Measurements from ENCODE around the gene IMPG2.

Gene IMPG2

DNA sequence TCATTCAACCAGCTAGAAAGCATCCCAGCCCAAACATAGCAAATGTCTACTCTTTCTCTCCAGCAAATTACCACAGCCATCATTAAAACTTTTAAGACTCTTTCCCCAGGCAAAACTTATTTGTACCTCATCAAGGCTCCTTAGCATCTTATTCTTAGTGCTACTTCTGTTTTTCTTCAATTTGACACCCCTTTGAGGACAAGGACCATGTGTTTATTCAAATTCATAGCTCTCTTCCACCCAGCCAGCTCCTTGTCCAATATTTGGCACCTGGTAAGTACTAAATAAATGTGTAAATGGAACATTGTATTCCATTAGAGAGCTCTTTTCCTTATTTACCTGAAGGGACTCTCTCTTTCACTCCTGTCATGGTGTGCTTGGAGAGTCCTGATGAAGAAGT is 89.8 kb downstream of the IMPG2 start:
- no peak for DNase-seq

DNA sequence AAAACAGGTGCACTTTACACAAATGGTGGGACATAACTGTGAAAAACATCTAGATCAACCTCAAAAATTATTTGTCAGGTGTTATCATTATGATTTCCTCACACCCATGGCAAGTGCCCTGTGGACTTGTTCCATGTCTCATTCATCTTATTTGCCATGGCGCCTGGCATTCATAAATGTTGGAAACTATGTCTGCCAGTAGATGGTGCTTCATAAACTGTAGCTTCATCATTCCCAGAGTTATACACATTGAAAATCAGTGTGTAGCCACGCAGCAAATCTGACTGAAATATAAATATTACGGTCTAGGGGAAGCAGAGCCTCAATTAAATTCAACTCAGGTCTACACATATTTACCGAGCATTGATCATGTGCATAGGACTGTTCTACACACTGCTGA is 90.7 kb downstream of the IMPG2 start:
- DNase-seq = no peak

DNA sequence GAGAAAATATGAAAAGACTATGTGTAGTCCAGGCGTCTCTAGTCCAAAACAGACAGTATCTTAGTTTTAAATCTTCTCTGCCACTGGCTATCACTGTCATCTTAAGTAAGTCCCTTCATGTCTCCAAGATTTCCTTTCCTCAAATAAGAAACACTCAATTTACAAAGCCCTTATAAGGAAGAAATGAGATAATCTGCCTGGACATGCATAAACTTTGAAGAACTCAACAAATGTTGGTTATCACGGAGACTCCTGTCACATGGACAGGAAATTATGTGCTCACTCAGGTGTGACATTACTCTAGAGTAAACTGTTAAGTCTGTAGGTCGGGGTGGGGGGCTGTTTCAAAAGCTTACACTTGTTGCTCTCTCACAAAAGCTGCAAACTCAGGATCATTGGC is 91.9 kb downstream of the IMPG2 start:
- DNase-seq = no peak

DNA sequence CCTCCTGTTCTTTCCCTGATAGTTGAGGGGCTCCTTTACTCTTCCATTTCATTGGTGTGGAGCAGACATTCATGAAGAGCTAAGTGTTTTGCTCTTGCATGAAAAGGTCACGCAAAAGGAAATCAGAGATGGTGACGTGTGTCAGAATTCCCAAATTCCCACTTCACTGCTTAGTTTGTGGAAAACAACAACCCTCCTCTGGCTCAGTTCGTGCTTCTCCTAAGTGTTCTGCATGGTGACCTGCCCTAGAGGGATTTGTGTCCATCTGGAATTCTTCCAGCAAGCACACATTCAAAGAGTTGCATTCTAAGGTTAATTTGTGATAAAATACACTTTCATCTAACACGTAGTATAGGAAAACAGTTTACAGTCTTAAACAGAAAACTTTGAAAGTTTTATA is 95.6 kb downstream of the IMPG2 start:
- DNase-seq = no peak

DNA sequence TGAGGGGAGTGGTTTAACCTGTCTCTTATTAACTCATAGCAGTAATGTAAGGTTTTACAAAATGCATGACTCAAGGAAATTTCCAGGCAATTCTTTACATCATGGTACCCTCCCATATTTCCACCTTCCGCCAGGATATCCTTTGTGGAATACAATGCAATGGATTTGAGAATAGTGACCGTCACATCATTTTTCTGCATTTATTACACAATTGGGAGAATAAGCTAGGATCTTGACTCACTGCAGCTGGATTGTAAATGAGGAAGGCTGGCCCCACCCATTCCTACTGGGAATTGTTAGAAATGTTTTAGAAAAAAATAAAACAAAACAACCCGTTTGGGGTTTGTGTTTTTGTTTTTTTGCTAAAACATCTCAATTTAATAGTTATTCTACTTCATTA is 97.4 kb downstream of the IMPG2 start:
- DNase-seq = no peak

DNA sequence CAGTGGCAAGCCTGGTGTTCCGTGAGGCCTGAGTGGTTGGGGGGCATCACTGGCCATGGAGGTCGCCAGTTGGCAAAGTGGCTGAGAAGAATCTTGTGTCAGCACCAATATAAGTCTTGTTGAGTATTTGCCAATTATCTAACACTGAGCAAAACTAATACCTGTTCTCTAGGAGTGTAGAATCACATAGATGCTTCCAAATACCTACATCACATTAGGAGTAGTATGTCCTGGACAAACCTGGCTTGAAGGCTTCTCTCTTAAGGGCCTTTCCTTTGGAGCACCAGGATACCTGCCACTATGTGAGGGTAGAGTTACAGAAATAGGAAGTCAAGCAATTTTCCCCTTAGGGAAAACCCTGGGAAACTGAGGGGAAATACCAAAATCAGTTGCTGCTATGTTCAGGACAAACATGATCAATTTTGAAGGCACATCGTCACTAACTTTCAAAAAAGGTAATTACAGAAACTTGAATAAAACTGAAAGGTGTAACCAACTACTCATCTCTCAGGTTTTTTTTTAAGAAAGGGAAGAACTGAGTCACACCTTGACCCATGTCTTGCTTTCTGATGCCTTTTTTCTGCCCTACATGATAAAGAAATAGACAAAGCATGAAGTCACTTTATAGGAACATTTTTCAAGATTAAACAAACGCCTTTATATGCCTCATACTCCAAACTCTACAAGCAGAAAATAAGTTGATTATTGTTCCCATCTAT is 100.4 kb downstream of the IMPG2 start:
- no peak for DNase-seq

DNA sequence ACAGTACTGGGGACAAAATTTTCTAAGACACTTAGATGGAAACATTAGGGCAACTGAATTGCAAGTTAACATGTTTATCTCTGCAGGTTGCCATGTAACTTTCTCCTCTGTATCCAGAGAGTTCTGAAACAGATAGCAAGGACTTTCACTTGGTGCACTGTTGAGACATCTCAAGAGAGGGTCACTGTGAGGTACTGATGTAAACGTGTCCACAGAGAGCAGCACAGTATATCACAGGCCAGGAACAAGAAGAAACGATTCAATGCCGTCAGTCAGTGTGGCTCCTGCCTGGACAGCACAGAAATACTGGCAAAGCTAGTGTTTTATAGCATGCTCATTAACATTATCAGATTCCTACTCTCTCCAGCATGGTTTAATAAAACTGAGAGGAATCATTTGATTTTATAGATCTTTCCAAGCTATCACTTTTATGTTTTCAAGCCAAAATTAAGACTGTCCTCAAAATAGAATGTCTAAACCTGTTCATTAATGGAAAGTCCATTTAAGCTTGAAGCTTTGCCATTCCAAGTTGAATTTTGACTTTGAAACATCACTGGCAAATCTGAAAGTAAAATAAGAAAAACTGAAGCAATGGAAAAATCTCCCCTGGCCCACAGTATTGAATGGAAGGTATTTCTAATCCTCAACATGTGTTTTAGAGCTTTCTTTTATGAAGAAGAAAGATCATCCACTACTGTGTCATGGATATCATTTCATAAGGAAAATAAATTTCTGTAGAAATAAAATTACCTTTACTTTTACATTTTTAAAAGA is 102.7 kb downstream of the IMPG2 start:
- DNase-seq = no peak

DNA sequence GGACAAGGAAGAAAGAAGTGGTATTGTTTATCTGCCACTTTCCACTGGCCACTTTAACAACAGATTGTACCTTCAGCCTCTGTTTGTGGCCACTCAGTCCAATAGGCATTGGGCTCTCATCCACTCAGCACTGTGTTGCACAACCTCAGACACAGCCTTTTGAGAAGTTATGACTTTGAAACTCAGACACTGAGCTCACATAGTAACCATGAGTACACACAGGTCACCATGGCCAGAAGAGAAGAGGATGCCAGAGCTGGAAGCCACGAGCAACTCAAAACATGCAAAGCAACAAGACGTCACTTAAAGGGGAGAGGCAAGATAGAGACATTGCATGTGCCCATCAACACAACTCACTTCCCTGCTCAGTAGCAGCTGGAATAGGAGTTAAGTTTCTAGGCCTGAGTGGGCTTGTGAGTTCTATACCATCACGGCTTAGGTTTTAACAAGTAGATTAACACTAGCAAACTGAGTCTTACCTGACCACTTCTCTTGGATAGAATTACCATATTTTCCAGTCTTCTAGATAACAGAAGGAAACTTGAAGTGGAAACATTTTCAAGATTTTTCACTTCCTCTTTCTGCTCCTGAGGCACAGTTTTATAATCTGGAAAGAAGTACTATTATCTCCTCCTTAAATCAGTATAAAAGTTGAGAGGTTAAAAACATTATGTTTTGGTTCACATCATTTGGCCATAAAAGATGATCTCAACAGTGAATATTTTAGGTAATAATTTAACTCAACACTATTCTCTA is 103.5 kb downstream of the IMPG2 start:
- DNase-seq = no peak

DNA sequence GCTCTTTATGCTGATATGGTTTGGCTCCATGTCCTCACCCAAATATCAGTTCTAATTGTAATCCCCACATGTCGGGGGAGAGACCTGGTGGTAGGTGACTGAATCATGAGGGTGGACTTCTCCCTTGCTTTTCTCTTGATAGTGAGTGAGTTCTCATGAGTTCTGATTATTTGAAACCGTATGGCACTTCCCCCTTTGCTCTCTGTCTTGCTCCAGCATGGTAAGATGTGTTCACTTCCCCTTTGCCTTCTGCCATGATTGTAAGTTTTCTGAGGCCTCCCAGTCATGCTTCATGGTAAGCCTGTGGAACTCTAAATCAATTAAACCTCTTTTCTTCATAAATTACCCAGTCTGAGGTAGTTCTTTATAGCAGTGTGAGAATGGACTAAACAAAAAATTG is 107.6 kb downstream of the IMPG2 start:
- DNase-seq = no peak

DNA sequence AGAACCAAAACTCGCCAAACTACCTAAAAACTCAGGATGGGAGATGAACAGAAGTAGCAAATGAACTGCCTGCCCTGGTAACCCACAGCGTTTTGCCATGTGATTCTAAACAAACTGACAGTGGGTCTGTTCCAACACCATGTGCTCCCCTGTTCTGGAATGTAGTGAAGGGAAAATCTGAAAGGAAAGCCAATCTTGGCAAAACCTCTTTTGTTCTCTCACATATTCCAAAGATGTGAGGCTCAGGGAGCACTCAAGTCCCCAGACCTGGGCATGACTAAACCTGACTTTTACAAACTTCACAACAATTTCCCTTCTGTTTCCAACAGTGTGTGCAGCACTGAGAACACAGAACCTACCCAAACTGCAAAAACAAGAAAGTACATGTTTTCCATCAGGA is 116.1 kb downstream of the IMPG2 start:
- no peak for DNase-seq

DNA sequence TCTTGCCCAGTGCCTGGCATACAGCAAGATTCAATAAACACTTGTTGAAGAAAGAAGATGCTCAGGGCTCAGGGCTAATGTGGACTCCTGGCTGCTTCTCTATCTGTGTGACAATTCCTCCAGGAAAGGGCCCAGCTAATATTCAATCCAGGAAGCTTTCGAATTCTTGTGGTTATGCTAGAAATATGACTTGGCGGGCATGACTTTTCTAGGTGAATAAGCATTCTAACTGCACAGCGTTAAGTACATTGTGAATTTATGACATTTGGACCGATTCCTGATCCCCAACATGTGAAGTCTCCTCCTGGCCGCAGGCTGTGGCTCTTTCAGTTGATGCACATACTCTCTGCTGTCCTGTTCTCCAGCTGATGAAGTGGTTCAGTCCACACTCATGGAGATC is 117.0 kb downstream of the IMPG2 start:
- DNase-seq = no peak

DNA sequence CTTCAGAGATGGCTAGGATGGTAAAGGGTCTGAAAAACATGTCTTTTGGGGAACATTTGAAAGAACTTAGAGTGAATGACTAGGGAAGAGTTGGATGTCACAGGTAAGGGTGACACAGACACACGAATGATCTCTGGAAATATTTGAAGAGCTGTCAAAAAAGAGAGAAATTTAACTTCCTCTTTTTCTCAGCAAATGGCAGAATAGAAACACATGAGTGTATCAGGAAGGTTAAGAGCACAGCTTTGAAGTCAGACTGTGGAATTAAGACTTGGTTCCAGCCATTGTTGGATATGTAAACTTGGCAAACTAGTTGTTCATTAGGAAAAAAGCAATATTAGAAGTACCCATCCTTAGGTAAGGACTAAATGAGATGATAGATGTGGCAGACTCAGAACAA is 117.7 kb downstream of the IMPG2 start:
- DNase-seq = no peak

DNA sequence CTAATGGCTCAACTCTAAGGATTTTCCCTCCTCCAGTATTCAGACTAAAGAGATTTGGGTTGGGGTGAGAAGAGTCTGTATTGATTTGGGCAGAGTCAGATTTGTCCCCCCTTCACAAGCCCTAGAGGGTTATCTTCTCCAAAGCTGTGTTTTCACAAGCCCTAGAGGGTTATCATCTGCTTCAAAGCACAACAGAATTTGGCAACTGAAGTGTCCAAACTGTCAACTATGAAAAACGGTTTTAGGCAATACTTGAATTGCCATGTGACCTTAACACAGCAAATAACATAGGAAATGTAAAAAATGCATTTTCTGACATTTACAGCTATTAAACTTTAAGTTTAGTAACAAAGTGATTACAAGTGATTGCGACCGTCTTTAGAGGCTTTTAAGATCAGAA is 119.9 kb downstream of the IMPG2 start:
- DNase-seq = no peak

DNA sequence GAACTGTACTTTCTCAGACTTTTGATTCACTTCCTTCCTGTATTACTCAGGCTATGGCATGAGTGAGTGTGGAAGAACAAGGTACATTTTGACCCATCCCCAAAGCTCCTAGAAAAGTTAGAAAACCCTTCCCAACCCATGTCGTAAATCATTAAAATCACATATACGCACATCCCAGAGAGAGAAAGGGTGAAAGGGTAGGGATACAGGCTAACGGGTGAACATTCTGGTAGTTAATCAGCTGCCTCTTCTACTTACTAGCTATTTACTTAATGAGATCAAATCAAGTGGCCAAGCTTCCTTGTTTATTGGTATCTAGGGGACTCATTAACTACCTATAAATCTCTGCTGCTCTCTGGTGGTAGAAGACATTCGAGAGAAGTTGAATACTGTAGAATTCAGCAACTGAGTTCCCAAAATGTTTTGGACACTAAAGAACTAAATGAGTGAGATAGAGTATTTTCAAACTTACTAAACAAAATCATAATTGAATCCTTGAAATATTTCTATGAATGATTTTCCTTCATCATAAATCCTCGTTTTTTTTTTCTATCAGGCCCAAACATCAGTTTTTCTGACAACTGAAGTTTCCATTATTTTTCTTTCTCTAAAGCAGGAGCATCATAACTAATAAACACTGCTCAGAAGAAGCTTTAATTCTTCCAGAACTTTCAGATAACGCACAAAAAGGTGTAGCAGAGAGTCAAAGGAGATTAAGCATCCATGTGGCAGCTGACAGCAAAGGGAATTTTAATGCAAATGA is 124.2 kb downstream of the IMPG2 start:
- DNase-seq = no peak

DNA sequence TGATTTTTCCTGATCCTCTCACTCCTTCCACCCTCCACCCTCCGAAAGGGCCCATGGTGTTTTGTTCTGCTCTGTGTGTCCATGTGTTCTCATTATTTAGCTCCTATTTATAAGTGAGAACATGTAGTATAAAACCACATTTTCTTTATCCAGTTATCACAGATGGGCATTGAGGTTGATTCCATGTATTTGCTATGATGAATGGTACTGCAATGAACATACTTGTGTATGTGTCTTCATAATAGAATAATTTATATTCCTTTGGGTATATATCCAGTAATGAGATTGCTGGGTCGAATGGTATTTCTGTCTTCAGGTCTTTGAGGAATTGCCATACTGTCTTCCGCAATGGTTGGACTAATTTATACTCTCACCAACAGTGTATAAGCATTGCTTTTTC is 126.0 kb downstream of the IMPG2 start:
- DNase-seq = no peak

DNA sequence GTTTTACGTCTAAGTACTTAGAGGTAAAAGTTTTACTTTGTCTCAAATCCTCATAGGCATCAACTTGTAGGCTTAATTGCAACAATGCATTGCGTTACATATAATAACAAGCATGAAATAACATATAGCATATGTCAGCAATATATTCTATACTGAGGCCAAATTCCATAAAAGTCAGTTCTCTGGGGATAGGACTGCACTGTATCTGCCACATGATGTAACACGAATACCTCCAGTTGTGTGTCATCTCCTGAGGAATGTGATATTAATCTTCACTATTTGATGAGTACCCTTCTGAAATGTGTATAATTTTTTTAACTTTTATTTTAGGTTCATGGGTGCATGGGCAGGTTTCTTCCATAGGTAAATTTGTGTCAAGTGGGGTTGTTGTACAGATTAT is 126.4 kb downstream of the IMPG2 start:
- DNase-seq = no peak

DNA sequence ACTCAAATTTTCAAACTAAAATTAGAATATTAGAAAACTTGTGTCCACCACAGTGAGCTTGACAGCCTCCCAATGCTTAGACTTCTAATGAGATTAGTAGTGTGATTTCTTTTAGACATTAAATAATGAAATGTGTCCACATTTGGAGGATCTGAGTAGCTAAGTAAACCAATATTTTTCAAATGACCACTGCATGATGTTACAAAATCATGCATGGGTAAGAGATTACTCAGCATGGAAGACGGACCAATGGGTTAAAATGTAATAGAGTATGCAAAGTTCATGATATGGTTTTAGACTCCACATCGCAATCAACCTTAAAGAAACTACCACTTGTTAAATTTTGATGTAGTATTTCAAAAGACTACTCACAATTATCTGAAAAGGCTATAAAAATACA is 130.6 kb downstream of the IMPG2 start:
- DNase-seq = no peak

DNA sequence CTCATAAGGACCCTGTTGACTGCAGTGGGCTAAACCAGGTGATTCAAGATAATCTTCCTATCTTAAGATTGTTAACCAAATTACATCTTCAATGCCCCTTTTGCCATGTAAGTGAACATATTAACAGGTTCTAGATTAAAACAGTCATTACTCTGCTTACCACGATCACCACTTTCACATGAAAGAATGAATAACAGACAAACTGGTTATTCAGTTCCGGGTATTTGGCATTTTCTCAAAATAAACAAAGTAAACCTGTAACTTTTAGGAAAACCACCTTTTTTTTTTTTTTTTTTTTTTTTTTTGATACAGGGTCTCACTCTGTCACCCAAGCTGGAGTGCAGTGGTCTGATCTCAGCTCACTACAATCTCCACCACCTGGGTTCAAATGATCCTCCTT is 131.2 kb downstream of the IMPG2 start:
- no peak for DNase-seq

DNA sequence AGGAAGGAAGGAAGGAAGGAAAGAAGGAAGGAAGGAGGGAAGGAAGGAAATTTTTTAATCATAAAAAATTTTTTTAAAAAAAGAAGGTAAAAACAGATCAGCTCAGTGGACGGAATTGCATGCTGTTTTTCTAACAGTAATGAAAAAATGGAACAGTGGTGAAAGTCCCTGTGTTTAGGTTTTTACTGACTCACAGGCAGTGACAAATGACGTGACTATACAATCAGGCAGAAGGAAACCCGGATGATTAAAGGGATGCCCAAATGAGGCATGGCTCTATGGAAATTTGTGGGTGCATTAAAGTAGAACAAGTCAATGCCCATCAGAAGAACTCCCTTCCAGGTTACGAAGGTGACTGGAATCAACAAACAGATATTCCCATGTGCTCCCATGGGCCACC is 135.0 kb downstream of the IMPG2 start:
- no peak for DNase-seq

DNA sequence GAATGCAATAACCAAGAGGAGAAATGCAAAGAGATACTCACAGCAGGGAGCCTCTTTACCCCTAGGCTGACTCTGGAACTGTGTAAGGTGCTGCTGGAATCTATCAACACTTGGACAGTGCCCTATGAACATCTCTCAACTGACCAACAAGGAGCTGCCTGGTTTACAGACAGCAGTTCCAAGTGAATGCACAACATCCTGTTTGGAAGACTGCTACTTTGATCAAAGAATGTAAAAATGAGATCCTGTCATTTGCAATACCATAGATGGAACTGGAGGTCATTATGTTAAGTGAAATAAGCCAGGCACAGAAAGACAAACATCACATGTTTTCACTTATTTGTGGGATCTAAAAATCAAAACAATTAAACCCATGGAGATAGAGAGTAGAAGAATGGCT is 136.3 kb downstream of the IMPG2 start:
- no peak for DNase-seq

DNA sequence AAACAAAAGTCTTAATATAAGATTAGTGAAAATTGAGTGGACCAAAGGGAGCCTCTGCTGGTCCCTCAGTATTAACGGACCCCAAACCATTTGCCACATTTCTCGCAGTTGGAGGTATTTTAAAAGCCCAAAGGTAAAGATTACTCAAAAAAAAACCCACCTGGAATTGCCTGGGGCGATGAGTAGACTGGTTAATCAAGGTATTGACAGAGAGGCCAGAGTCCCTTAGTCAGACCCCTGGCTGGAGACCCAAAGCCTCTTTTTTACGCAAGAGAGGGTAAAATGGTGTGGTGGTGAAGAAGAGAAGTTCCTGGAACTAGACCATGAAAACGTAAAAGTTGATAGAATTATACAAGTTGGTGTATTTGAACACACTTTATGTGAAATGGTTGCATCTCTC is 137.2 kb downstream of the IMPG2 start:
- no peak for DNase-seq

DNA sequence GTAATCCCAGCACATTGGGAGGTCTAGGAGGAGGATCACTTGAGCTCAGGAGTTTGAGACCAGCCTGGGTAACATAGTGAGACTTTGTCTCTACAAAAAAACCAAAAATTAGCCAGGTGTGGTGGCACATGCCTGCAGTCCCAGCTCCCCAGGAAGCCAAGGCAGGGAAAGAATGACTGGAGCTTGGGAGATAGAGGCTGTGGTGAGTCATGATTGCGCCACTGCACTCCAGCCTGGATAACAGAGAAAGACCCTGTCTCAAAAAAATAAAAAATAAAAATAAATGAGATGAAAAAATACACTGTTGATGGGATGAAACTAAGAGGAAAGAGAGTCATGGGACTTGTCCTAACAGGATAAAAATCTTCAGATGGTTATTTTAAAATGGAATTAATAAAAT is 137.6 kb downstream of the IMPG2 start:
- DNase-seq = no peak

DNA sequence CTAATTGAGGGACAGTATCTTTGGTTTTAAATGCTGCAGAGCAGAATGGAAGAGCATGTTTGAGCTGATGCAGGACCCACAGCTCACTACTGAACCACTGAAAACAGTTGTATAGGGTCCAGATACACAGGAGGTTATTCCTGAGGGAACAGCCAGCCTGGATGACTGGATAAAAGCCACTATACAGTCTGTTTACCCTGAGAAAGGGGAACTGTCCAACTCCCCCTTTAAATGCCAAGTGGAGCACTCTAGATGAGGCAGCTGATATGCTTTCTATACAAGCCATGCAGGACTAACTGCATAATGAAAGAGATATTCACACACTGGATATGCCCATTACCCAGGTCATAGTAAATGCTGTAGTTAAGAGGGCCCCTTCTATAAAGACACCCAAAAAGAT is 138.6 kb downstream of the IMPG2 start:
- DNase-seq = no peak
